OCI-M2 (cell line): ENCODE data around the gene COL23A1.
"Not testable (repeated sequence)": the region's sequence is repeated elsewhere in the genome, so short reads cannot be mapped to it uniquely, and the experiment has no call there.

Source experiments
- DNase-seq: peaks from one replicate; lab custom pipeline; 2025; ENCODE audit not compliant: unreplicated experiment; lab: John Stamatoyannopoulos, UW

Gene COL23A1

DNA sequence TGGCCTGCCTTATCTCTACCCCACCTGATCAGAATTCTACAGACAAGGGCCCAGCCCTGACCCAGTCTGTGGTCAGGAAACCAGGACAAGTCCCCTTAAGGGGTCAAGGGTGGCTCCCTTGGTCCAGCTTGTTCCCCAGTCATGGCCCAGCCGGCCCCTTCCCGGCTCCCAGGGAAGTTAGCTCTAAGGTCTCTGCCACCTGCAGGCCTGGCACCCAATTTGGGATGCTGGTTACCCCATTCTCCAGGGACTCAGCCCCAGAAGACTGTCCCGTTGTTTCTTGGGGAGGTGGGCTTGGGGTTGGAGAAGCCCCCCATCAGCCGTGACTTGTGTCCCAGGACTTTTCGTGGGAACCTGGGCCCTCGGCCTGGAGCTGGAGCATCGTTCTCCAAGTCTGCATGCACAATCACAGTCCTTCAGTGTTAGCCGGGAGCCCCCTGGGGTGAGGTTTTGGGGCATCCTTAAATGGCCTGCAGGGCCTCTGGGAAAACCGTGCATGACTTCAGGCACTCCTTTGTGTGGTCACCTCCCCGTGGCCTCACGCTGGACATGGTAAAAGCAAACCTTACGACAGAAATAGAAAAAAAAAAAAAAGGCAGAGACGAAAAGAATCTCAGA is 206.8 kb downstream of the COL23A1 start:
- no peak for DNase-seq

DNA sequence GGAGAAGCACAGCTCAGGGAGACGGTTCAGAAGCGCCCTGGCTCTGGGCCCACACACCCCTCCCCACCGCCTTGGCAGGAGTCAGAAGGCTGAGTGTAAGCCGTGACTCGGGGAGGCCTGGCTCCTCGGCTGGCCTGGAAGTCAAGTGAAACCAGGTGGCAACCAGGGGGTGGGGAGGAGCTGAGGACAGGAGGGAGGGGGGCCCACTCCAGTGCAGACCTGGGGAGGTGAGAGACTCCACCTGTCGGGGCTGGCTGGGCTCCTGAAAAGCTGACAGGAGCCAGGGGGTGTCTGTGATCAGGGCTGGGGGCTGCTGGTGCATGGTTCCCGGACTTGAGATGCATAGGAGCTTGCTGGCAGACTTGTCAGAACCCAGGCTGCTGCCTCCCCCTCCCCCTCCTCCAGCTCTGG is 207.4 kb downstream of the COL23A1 start:
- no peak for DNase-seq

DNA sequence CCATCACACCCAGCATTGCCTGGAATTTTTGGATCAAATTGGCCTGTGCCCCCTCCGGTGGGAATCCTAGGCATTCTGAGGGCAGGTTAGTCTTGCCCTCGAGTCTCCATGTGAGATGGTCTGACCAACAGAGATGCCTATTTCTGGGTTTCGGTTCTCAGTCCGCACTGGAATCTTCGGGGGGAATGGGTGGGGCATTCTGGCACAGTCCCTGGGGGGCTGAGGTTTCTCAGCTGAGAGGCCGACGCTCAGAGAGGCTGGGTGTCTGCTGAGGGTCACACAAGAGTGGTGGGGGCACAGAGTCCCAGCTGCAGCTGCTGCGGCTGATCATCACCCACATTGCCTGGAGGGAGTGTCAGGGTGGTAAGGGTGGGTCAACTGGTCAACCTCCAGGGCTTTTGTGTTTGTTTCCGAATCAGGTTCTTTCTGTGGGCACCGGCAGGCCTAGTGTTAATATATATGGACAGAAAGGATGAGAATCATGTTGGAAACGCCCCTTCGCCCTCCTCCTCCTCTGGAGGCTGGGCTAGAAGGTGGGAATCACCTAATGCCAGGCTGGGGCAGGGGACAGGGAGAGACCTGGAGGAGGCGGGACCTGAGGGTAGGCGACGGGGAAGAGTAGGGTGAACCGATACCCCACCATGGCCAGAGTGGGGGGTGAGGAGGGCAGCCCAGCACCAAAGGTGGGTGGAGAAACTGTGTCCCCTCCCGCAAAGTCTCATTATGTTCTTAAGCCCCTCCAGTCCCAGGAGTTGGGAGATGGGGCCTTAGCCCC is 208.1 kb downstream of the COL23A1 start:
- DNase-seq: no peak

DNA sequence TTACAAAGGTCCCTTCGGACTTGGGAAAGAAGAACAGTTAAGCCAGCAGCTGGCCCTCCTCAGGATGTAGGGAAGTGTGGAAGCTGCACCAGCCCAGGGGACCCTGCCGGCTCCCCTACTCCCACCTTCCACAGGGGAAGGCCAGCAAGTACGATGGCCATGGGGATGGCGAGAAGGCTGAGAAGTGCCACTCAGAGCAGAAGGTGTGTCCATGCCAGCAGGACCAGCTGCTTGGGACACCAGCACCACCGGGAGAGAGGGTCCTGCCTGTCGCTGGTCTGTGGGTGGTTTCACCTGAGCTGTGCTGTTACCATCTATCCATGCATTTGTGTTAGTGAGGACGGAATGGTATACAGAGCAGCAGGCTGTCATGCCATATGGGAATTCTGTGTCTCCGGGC is 209.0 kb downstream of the COL23A1 start:
- DNase-seq: no peak

DNA sequence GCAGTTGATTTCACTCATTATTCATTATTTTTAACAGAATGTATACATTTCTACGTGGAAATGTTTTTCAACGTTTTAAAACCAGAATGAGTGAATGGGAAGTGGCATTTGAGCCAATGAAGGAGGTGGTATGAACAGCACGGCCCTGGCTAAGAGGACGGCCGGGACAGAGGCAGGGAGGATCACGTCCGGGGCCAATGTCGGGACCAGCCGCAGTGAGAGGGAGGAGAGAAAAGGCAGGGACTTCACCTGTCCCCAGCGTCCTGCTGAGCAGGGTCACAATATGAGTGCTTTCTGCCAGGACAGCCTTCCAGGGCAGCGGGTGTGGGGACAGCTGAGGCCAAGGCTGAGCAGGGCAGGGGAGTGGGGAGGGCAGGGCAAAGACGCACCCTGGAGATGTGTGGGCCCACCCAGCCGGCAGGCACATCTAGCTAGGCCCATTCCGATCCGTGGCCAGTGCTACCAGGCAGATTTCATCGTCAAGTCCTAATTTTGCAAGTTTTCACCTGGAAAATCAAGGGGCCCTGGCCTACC is 209.6 kb downstream of the COL23A1 start:
- DNase-seq: no peak

DNA sequence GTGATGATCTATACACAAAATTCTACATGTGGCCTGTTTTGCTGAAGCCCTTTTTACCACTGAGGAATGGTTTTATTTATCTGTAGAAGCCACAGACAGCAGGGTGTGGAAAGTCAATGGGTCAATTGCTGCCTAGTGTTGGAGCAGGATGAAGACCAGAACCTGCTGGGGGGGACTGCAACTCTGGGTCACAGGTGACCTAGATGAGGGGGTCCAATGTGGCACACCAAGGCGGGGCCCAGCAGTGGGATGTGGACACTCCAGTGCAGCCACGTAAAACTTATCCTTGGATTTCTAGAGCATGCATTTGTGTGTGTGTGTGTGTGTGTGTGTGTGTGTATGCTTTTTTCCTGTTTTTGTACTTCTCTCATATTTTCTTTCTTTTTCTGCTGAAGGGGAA is 210.1 kb downstream of the COL23A1 start:
- no peak for DNase-seq

DNA sequence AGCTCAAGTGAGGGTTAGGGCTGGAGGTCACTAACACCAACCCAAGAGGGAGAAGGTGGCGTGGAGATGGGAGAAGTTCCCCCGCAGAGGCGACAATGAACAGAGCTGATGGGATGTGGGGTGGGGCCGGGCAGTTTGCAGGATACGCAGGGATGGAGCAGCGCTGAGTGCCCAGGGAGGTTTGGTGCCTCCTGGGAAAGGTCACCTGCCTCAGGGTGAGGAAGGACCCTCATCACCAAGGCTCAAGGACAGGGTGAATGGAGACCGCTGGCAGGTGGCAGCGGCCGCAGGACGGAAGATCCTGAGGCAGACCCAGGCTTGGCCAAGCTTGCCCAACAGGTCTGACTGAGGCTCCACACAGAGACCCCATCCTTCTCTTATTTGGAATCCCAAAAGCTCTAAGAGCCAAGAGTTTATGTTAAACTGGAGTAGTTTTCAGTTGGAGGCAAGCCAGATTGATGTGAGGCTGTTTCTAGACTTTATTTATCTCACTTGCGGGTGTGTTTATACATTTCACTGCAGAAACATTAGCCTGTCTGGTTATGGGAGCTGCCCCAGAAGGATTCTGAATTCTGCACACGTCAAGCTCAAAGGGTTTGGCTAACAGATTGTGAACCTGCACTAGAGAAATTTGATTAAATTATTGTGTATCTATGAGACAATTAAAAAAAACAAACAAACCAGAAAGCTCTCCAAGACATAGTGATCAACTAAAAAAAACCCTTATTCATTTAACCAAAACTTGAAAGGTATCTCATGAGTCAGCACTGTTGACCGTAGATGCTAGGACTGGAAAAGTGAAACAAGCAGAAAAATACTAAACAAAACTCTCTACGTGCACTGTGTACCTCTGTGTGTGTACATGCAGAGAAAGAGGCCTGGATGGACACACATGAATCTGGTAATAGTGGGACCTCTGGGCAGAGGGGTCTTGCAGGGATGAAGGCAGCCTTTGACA is 211.4 kb downstream of the COL23A1 start:
- DNase-seq: no peak

DNA sequence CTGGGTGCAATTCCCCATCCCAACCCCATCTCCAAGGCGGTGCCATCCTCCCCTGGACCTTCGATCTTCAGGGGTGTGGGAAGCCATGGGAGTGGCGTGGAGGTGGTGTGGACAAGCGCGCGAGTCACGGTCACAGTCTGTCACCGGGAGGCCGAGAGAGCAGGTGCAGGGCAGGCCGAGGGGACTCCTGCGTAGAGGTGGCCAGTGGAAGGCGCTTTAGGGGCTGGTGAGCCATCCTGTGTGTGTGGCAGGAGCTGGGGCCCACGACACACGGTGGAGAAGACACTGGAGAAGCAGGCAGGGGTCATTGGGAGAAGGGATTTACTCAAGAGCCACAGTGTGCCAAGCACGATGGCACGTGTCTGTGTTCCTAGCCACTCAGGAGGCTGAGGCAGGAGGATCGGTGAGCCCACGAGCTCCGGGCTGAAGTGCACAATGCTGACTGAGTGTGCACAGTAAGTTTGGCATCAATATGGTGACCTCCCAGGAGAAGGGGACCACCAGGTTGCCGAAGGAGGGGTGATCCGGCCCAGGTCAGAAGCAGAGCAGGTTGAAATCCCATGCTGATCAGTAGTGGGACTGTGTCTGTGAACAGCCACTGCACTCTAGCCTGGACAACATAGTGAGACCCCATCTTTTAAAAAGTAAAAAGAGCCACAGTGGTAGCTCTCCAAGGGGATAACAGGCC is 212.5 kb downstream of the COL23A1 start:
- DNase-seq: no peak

DNA sequence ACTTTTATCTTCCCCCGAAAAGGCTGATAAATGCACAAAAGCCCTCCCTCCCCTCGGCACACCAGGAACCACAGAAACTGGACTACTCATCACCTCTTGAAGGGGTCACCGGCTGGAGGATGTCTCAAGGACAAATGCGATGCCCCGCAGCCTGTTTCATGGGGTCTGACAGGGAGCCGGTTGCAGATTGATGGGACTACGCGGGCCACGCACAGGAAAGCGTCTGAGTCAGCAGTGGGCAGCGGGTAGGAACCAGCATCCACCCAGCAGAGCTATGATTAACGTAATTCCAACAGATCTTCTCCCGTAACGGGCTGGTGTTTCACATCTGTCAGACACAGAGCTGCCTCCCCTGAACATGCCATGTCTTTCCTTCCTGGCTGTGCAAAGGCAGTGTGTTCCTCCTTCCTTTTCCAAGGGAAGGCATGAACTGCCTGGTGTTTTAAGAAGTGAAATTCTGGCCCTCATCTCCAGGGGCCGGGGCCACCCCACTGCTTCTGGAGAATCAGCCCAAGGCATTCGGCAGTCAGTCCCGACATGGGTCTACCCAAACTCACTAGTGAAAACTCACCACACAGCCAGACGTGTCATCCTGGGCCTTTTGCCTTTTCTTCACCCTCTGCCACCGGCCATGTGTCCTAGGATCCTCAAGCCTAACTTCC is 213.1 kb downstream of the COL23A1 start:
- no peak for DNase-seq

DNA sequence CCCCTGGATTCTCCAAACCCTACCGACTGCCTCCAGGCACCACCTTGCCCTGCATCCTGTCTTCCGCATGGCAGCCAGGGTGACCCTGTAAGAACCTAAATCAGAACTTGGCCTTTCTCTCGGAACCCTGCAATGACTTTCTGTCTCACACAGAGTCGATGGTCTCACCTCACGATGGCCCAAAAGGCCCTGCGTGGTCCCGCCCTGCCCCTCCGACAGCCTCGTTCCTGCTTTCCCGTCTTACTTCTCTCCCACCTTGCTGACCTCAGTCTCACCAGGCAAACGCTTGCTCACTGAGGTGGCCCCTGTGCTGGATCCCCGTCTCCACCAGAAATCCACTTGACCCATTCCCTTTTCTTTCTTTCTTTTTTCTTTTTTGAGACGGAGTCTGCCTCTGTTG is 214.8 kb downstream of the COL23A1 start:
- no peak for DNase-seq

DNA sequence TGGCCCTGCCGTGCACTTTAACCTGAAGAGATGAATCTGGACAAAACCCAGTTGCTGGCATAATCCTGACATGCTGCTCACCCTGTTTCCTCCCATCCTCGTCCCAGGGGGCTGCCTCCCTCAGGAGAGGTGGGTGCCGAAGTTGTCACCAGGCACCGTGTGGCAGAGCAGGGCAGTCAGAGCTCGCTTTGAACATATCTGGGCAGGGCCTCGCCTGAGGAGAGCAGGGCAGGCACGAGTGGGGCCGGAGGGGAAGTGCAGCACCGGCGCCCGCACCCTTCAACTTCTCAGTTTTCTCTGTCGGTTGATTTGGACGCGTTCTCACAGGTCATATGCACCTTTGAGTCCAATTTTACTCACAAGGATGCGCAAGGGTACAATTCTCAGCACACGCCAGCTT is 216.5 kb downstream of the COL23A1 start:
- no peak for DNase-seq

DNA sequence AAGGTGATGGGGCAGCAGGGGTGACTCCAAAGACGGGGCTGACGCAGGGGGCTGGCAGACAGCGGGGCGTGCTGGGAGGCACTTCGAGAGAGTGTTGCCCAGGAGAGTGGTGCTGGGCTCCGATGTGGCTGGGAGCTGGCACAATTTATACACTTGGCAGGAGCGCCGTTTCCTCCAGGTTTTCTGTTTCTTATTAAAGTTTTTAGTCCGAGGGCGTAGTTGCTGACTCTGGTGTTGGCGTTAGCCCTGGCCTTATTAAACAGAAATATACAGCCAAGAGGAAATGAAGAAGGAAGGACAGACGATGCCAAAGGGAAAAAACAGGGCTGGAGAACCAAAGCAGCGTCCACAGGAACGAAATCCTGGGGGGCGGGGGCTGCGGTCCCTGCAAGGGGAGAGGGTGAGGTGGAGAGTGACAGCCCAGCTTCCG is 218.0 kb downstream of the COL23A1 start:
- no peak for DNase-seq

DNA sequence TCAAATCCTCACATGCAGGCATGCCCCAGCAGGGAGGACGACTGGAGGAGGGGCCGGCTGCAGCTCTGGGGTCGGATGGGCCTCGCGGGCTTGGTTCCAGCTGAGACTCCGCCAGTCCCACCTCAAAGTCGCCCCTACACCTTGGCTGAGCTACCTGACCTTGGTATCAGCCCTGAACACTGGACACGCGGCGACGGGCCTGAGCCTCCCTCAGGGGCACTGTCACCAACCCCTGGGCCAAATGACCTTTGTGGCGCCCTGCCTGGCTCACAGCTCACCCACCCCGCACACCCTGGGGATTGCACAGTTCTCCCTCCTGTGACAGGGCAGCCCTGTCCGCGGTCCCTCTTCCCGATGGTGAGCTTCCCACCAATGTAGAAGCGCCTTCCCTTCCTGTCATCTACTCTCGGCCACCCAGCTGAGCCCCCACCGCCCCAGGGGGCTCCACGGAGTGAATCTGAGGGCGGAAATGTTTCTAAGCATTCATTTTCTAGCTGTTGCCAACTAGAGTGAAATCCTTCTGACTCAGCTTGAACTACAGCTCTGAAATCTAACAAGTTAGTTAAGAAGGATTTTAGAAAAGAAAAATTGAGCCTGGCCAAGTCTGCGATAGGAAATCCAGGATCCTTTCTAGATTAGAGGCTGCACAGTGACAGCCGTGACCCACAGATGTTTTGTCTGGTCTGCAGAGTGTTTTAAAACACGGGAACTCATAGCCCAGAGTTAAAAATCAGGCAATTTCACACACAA is 218.7 kb downstream of the COL23A1 start:
- DNase-seq: no peak

DNA sequence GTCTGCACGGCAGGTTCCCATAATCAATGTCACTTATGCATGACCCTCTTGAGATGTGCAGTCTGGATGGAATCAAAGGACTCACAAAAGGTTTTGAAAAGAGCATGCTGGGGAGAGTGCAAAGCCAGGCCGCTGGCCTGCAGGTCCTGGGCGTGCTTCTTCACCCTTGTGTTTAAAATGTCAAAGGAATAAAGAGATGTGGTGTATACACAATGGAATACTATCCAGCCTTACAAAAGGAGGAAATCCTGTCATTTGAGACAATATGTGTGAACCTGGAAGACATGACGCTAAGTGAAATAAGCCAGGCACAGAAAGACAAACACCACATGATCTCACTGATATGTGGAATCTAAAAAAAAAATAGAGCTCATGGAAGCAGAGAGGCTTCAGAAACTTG is 220.1 kb downstream of the COL23A1 start:
- DNase-seq: no peak

DNA sequence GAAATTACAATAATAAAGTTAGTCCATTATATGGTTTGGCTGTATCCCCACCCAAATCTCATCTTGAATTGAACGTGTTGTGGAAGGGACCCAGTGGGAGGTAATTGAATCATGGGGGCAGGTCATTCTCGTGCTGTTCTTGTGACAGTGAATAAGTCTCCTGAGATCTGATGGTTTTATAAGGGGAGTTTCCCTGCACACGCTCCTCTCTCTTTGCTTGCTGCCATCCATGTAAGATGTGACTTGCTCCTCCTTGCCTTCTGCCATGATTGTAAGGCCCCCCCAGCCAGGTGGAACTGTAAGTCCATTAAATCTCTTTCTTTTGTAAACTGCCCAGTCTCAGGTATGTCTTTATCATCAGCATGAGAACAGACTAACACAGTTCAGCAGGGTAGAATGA is 220.7 kb downstream of the COL23A1 start:
- DNase-seq: not testable (repeated sequence)

DNA sequence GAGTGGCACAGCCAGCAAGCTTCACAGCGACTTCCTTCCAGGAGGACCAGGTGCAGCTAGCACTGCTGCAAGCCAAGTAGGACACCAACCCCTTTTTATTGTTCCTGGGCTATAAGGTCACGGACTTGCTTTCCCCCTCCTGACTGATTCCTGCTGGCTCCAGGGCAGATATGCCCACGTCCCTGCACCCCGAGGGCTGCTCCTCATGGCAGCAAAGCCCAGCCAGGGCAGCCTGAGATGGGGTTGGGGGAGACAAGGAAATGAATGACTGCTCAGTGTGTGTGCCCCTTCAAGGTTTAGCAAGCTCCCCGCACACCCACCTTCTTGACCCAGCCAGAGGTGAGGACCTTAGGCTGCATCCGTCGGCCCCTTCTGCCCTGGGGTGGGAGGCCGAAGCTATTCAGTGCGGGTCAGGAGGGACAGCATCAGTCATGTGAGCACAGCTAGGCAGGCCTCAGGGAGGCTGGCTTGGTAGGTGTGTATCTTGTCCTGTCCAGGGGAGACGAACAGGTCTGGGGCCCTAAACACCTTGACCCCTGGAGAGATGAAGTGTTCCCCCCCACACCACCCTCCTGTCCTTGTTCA is 221.4 kb downstream of the COL23A1 start:
- no peak for DNase-seq

DNA sequence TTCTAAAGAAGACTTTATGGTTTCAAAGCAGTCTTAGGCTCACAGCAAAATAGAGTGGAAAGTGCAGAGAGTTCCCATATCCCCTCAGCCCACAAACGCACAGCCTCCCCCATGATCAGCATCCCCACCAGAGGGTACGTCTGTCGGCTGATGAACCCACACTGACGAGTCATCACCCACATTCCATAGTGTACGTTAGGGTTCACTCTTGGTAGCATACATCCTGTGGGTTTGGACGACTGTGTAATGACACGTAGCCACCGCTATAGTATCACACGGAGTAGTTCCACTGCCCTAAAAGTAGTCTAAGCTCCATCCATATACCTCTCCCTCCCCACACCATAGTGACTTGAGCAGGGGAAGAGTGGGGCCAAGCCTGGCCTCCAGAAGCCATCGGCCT is 221.9 kb downstream of the COL23A1 start:
- DNase-seq: no peak

DNA sequence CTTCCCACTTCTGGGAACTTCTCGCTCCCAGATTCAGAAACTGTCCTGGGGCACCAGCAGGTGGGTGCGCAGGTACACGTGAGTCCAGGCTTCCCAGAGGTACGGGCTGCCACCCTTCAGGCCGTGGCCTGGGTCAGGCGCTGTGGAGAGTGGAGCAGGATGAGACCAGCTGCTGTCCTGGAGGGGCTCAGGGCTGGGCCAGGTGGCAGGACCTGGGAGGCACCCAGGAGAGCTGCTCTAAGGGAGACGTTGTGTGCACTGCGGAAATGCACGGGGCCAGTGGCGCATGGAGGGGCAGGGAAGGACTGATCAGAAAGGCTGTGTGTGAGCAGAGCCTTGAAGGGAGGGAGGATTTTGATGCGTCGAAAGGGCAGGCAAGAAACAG is 222.5 kb downstream of the COL23A1 start:
- no peak for DNase-seq

DNA sequence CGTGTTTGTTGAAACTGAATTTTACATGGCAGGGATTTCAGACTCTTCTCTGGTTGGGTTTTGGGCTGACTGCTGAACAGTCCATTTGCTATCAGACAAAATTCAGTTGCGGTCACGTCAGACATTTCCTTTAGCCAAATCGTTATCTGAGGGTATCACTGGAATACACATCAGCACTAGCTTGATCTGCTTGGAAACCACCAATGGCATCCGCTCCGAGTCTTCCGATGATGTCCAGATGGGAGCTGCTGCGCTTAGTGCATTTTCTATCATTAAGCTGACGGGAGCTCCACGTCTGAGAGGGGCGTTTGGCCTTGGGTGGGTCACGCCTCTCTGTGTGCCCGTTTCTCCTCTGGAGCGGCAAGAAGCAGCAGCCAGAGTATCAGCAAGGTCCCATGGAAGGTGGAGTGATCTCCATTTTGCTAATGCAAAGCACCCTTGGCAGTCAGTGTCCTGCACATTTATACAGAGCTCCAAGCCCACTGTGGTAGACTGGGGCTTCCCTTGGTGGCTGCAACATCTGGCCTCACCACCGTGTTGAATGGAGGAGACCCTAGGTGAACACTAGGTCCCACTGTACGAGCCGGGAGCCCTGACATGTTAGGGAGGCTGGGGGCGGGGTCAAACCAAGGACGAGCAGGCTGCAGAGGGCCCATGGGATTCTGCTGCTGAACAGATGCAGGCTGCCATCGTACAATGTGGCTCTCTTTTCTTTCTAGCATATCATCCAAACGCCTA is 223.0 kb downstream of the COL23A1 start:
- DNase-seq: no peak
